ENCODE measurements around the gene ACY1.

Gene ACY1

DNA sequence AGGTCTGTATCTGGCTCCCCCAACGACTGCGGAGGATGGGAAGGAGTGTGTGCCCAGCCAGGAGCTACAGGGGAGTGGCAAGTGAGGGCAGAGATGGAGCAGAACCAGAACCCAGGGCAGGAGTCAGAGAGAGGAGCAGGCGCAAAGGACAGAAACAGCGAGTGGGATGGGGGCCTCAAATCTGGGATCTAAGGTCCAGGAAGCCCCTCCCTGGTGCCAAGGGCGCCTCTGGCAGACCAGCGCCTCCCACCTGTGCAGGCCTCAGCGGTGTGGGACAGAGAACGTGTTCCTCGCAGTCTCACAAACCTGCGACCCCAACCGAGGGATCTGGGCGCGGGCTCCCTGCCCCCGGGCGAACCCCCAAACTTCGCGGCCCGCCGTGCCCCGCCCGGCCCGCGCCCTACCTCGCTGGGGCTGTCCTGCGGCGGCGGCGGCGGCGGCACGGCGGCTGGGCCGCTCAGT is 16.4 kb upstream of the ACY1 start:
- H3K4me3 ChIP-seq (ENCODE audit: low read length) = peak overlapping the region; percentile 55
- peak overlapping the region; percentile 93 for H3K56ac ChIP-seq (ENCODE audit: low read length)
- H2BK120ac ChIP-seq (ENCODE audit: low read depth, low read length) = no peak overlapping the region
- no peaks in the 10 kb centered on the region for H3K27me3 ChIP-seq (ENCODE audit: insufficient read depth, low read length, poor library complexity)
- peak overlapping the region; percentile 53 for H3K18ac ChIP-seq (ENCODE audit: low read length)
- H3K79me2 ChIP-seq (ENCODE audit: control insufficient read depth, insufficient read depth, low read length) = no peaks in the 10 kb centered on the region
- H4K8ac ChIP-seq (ENCODE audit: low read depth, low read length) = no peak overlapping the region
- H3K36me3 ChIP-seq (ENCODE audit: control insufficient read depth, insufficient read depth, low read length) = no peaks in the 10 kb centered on the region
- H3K4ac ChIP-seq (ENCODE audit: low read depth, low read length) = peak overlapping the region; percentile 39
- H2BK15ac ChIP-seq (replicated peaks; ENCODE audit: low read depth) = no peak overlapping the region
- no peak overlapping the region for H2BK5ac ChIP-seq (ENCODE audit: low read length)
- H3K9ac ChIP-seq (ENCODE audit: low read length) = peak overlapping the region; percentile 85
- H3K4me2 ChIP-seq (ENCODE audit: low read length) = peak overlapping the region; percentile 42
- H3K23ac ChIP-seq (ENCODE audit: low read length) = peak overlapping the region; percentile 7
- peaks cover 13% of the 10 kb centered on the region for H3K4me1 ChIP-seq (ENCODE audit: control insufficient read depth, low read depth, low read length)
- DNase-seq = no peak
- H2AK5ac ChIP-seq (ENCODE audit: low read length) = peak overlapping the region; percentile 30
- peaks cover 6% of the 10 kb centered on the region for H3K79me1 ChIP-seq (ENCODE audit: low read length)
- no peak overlapping the region for H4K5ac ChIP-seq (ENCODE audit: low read length)
- peak overlapping the region; percentile 45 for H3K27ac ChIP-seq (ENCODE audit: low read depth, low read length)
- no CpG with 5 or more reads among the region's 33 CpGs for WGBS (ENCODE audit: extremely low coverage, insufficient coverage, low lambda C conversion rate)

DNA sequence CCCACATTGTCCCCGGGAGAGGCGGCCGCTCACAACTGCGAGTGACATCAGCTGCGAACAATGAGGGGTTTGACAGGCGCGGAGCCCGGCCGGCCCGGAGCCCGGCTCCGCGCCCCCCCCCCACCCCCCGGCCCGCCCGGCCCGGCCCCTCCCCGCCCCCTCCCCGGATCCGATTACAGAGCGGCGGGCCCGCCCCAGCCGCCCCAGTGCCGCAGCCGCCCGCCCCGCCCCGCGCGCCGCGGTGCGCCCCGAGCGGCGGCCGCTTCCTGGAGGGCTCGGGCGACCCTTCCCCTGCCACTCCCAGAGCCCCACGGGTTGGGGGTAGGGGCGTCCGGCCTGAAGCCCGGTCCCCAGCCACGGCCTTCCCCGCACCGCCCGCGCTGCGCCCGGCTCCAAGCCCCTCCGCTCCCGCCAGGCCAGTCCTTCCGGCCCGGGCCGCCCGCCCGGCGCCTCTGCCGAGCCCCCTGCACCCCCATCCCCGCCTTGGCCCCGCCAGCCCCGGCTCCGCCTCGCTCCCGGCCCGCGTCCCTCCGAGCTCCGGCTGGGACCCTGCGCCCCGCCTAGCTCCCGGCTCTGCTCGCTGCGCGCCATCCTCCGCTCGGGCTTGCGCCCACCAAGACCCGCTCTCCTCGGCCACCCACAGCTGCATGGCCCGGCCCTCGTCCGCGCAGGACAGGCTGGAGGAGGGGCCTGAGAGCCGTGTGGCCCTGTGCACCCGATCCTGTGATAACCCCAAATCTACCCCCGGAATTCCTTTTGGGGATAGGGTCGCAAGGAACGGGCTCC is 15.8 kb upstream of the ACY1 start, which contains the start of gene PCBP4:
Gene PCBP4 (minus strand): TSS at position 71 of the 786 bp plus-strand sequence. CDS start 6,214 bp downstream, outside the sequence.
- Histone ChIP-seq H4K8ac (ENCODE audit: low read depth, low read length) (peak within 1 kb of the TSS; percentile 77), H3K4me3 (ENCODE audit: low read length) (peak within 1 kb of the TSS; percentile 55), H2BK120ac (ENCODE audit: low read depth, low read length) (peak within 1 kb of the TSS; percentile 68), H3K79me1 (ENCODE audit: low read length) (peaks cover 6% of the 10 kb centered on the region), H2BK5ac (ENCODE audit: low read length) (peak within 1 kb of the TSS; percentile 86), H3K4ac (ENCODE audit: low read depth, low read length) (peak within 1 kb of the TSS; percentile 99), H3K27ac (ENCODE audit: low read depth, low read length) (peak within 1 kb of the TSS; percentile 91), H3K18ac (ENCODE audit: low read length) (peak within 1 kb of the TSS; percentile 95), H4K5ac (ENCODE audit: low read length) (peak within 1 kb of the TSS; percentile 42), H3K56ac (ENCODE audit: low read length) (peak within 1 kb of the TSS; percentile 94), H3K9ac (ENCODE audit: low read length) (peak within 1 kb of the TSS; percentile 92), H3K27me3 (ENCODE audit: insufficient read depth, low read length, poor library complexity) (no peaks in the 10 kb centered on the region), H3K36me3 (ENCODE audit: control insufficient read depth, insufficient read depth, low read length) (no peaks in the 10 kb centered on the region), H3K4me2 (ENCODE audit: low read length) (peak within 1 kb of the TSS; percentile 76), H2AK5ac (ENCODE audit: low read length) (peak within 1 kb of the TSS; percentile 69), H3K23ac (ENCODE audit: low read length) (peak within 1 kb of the TSS; percentile 83), H3K79me2 (ENCODE audit: control insufficient read depth, insufficient read depth, low read length) (no peaks in the 10 kb centered on the region), H2BK15ac (replicated peaks; ENCODE audit: low read depth) (no peak within 1 kb of the TSS), H3K4me1 (ENCODE audit: control insufficient read depth, low read depth, low read length) (peaks cover 13% of the 10 kb centered on the region)
- DNase-seq = peak; percentile 82
- no CpG with 5 or more reads among the region's 90 CpGs for WGBS (ENCODE audit: extremely low coverage, insufficient coverage, low lambda C conversion rate)

DNA sequence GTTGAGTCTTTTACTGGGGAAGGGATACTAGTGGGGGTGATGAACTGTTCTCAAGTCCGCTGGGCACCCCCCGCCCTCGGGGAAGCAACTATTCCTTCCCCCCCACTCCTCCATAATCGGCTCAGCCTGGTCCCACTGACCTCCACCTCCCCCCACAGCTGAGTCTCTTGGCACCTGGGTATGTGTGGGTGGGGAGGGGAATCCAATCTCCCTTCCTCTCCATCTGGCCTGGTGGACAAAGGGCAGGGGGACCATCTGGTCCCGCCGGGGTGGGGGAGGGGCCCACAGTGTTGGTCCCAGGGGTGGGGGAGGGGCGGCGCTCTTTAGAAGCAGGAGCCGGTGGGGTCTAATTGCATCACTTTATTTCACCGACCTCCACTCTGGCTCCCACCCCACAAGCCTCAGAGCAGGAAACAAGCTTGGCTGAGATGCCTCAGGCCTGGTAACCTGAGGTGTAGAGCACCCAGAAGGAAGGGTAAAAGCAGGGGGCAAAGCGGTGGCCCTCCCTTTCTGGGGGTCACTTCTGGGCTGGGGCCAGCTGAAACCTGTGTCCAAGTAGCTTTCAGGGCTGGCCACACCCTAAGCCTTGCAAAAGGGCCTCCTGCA is 15.1 kb upstream of the ACY1 start:
- peak overlapping the region; percentile 42 for H4K5ac ChIP-seq (ENCODE audit: low read length)
- H3K4me2 ChIP-seq (ENCODE audit: low read length) = peak overlapping the region; percentile 76
- no peaks in the 10 kb centered on the region for H3K27me3 ChIP-seq (ENCODE audit: insufficient read depth, low read length, poor library complexity)
- H2BK120ac ChIP-seq (ENCODE audit: low read depth, low read length) = peak overlapping the region; percentile 68
- peak overlapping the region; percentile 94 for H3K56ac ChIP-seq (ENCODE audit: low read length)
- no peaks in the 10 kb centered on the region for H3K79me2 ChIP-seq (ENCODE audit: control insufficient read depth, insufficient read depth, low read length)
- no peak overlapping the region for H2BK15ac ChIP-seq (replicated peaks; ENCODE audit: low read depth)
- H3K4ac ChIP-seq (ENCODE audit: low read depth, low read length) = peak overlapping the region; percentile 99
- H3K23ac ChIP-seq (ENCODE audit: low read length) = peak overlapping the region; percentile 83
- H3K18ac ChIP-seq (ENCODE audit: low read length) = peak overlapping the region; percentile 95
- DNase-seq = peak; percentile 75
- peaks cover 13% of the 10 kb centered on the region for H3K4me1 ChIP-seq (ENCODE audit: control insufficient read depth, low read depth, low read length)
- H4K8ac ChIP-seq (ENCODE audit: low read depth, low read length) = no peak overlapping the region
- peak overlapping the region; percentile 91 for H3K27ac ChIP-seq (ENCODE audit: low read depth, low read length)
- peak overlapping the region; percentile 44 for H3K4me3 ChIP-seq (ENCODE audit: low read length)
- no peaks in the 10 kb centered on the region for H3K36me3 ChIP-seq (ENCODE audit: control insufficient read depth, insufficient read depth, low read length)
- H3K9ac ChIP-seq (ENCODE audit: low read length) = peak overlapping the region; percentile 92
- H2BK5ac ChIP-seq (ENCODE audit: low read length) = peak overlapping the region; percentile 86
- WGBS (ENCODE audit: extremely low coverage, insufficient coverage, low lambda C conversion rate) = no CpG with 5 or more reads among the region's 11 CpGs
- H3K79me1 ChIP-seq (ENCODE audit: low read length) = peaks cover 6% of the 10 kb centered on the region
- H2AK5ac ChIP-seq (ENCODE audit: low read length) = peak overlapping the region; percentile 2

DNA sequence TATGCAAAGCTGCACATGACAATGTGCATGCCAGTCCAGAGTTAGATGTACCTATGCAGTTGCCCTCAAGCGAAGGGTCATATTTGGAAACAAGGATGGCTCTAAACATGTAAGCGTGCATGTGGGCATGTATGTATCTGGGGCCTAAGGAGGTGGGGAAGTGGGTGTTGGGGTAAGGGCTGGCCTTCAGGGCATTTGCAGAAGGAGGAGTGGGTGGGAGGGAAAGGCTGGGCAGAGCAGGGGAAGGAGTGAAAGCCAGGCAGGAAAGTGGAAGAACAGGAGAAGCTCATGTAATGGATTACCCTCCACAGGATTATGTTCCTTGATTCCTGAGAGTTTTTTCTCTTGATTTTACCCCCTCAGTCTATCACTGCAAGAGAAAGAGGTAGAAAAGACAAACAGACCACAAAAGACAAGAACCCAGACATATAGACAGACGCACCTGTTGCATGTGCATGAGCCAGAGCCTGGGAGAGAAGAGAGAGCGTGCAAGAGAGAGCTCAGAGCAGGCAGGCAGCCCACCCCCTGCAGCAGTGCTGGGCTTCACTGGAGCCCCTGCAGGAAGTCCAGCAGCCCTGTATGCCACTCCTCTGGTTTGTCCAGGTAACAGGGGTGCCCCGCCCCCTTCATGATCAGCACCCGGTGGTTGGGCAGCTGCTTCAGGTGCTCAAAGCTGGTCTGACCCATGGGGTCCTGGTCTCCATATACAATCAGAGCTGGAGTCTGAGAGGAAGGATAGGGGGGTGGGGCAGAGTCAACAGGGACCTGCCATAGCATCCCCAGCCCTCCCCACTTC is 14.3 kb upstream of the ACY1 start:
- no peaks in the 10 kb centered on the region for H3K27me3 ChIP-seq (ENCODE audit: insufficient read depth, low read length, poor library complexity)
- H3K4ac ChIP-seq (ENCODE audit: low read depth, low read length) = peak overlapping the region; percentile 0
- no peak overlapping the region for H2BK5ac ChIP-seq (ENCODE audit: low read length)
- H2BK120ac ChIP-seq (ENCODE audit: low read depth, low read length) = no peak overlapping the region
- no peak overlapping the region for H3K23ac ChIP-seq (ENCODE audit: low read length)
- H3K9ac ChIP-seq (ENCODE audit: low read length) = peak overlapping the region; percentile 38
- no peaks in the 10 kb centered on the region for H3K79me2 ChIP-seq (ENCODE audit: control insufficient read depth, insufficient read depth, low read length)
- H2AK5ac ChIP-seq (ENCODE audit: low read length) = no peak overlapping the region
- H3K4me1 ChIP-seq (ENCODE audit: control insufficient read depth, low read depth, low read length) = peaks cover 13% of the 10 kb centered on the region
- peak overlapping the region; percentile 75 for H3K56ac ChIP-seq (ENCODE audit: low read length)
- DNase-seq = no peak
- H3K18ac ChIP-seq (ENCODE audit: low read length) = no peak overlapping the region
- H3K36me3 ChIP-seq (ENCODE audit: control insufficient read depth, insufficient read depth, low read length) = no peaks in the 10 kb centered on the region
- no CpG with 5 or more reads among the region's 6 CpGs for WGBS (ENCODE audit: extremely low coverage, insufficient coverage, low lambda C conversion rate)
- H4K8ac ChIP-seq (ENCODE audit: low read depth, low read length) = no peak overlapping the region
- no peak overlapping the region for H3K4me3 ChIP-seq (ENCODE audit: low read length)
- no peak overlapping the region for H2BK15ac ChIP-seq (replicated peaks; ENCODE audit: low read depth)
- H3K27ac ChIP-seq (ENCODE audit: low read depth, low read length) = no peak overlapping the region
- H3K4me2 ChIP-seq (ENCODE audit: low read length) = no peak overlapping the region
- no peak overlapping the region for H4K5ac ChIP-seq (ENCODE audit: low read length)
- peaks cover 6% of the 10 kb centered on the region for H3K79me1 ChIP-seq (ENCODE audit: low read length)

GRCh38 chr3:51969841-51970240 is 13.5 kb upstream of the ACY1 start:
- no peak for DNase-seq
- Histone ChIP-seq H3K4me3 (ENCODE audit: low read length) (no peak overlapping the region), H3K36me3 (ENCODE audit: control insufficient read depth, insufficient read depth, low read length) (no peaks in the 10 kb centered on the region), H2BK5ac (ENCODE audit: low read length) (no peak overlapping the region), H3K4me2 (ENCODE audit: low read length) (no peak overlapping the region), H4K5ac (ENCODE audit: low read length) (no peak overlapping the region), H3K9ac (ENCODE audit: low read length) (no peak overlapping the region), H2AK5ac (ENCODE audit: low read length) (no peak overlapping the region), H2BK120ac (ENCODE audit: low read depth, low read length) (no peak overlapping the region), H3K79me2 (ENCODE audit: control insufficient read depth, insufficient read depth, low read length) (no peaks in the 10 kb centered on the region), H3K4me1 (ENCODE audit: control insufficient read depth, low read depth, low read length) (peaks cover 15% of the 10 kb centered on the region), H3K23ac (ENCODE audit: low read length) (no peak overlapping the region), H3K27me3 (ENCODE audit: insufficient read depth, low read length, poor library complexity) (no peaks in the 10 kb centered on the region), H3K18ac (ENCODE audit: low read length) (no peak overlapping the region), H3K27ac (ENCODE audit: low read depth, low read length) (no peak overlapping the region), H4K8ac (ENCODE audit: low read depth, low read length) (no peak overlapping the region), H3K4ac (ENCODE audit: low read depth, low read length) (no peak overlapping the region), H2BK15ac (replicated peaks; ENCODE audit: low read depth) (no peak overlapping the region), H3K79me1 (ENCODE audit: low read length) (peaks cover 6% of the 10 kb centered on the region), H3K56ac (ENCODE audit: low read length) (no peak overlapping the region)
- no CpG with 5 or more reads among the region's 4 CpGs for WGBS (ENCODE audit: extremely low coverage, insufficient coverage, low lambda C conversion rate)

All from mesendoderm (in vitro differentiated cells).